Colonic mucosa (tissue), 4 donors: ENCODE measurements around the gene MCM5. TPM values are rescaled to one million over a fixed set of nuclear protein-coding genes. Genes with fewer than 3 reads are reported as not detected.

Source experiments
- DNase-seq: peaks from one replicate; pipeline ENCODE4 v3.0.0-alpha.2; 2020
- H3K27ac ChIP-seq: fragments of 200-600 bp; one replicate; pipeline ENCODE4 v1.8.0; 2021
- H3K27me3 ChIP-seq: fragments of 200-600 bp; one replicate; pipeline ENCODE4 v1.8.0; 2021
- H3K36me3 ChIP-seq: fragments of 200-600 bp; one replicate; pipeline ENCODE4 v1.8.0; 2021
- H3K4me1 ChIP-seq: fragments of 200-600 bp; one replicate; pipeline ENCODE4 v1.8.0; 2021; ENCODE audit warnings: mild to moderate bottlenecking
- H3K4me3 ChIP-seq: fragments of 200-600 bp; one replicate; pipeline ENCODE4 v1.8.0; 2021
- H3K9ac ChIP-seq, 2 donors: one replicate each; pipeline ENCODE4 v1.7.0; 2013; ENCODE audit warnings: control low read depth in 2 of 2, low read depth in 2 of 2, low read length in 2 of 2
- H3K9me3 ChIP-seq: fragments of 200-600 bp; one replicate; pipeline ENCODE4 v1.8.0; 2021
- intact Hi-C: fragments of 100-400 bp; cut with DNase I; formaldehyde crosslinking; loops from one replicate; pipeline ENCODE4 v1.14.1; 2022
- total RNA-seq, 2 donors: library from RNA; stranded (reverse); fragmentation: NEBNext Ultra II Directional in 1 of 2; extraction: Animal tissue kit (Norgen Biotek cat#: 25700) in 1 of 2; gene quantifications; one replicate each; pipeline ENCODE4 v1.2.1, GENCODE V29; 2021
- TF ChIP-seq, protein P1 (sequence below): fragments of 200-600 bp; IDR thresholded peaks from one replicate; pipeline ENCODE4 v1.8.0; 2022; ENCODE audit warnings: antibody characterized with exemption, mild to moderate bottlenecking
- donor health status: healthy.
- donor health status: DM: no; HTN: no; CAD: no.
- donor health status: DM: no; HTN: no; CAD: no.

The MCM5 gene
- total RNA-seq, 2 donors from 2014 or later = 33.0 to 120 TPM

DNA sequence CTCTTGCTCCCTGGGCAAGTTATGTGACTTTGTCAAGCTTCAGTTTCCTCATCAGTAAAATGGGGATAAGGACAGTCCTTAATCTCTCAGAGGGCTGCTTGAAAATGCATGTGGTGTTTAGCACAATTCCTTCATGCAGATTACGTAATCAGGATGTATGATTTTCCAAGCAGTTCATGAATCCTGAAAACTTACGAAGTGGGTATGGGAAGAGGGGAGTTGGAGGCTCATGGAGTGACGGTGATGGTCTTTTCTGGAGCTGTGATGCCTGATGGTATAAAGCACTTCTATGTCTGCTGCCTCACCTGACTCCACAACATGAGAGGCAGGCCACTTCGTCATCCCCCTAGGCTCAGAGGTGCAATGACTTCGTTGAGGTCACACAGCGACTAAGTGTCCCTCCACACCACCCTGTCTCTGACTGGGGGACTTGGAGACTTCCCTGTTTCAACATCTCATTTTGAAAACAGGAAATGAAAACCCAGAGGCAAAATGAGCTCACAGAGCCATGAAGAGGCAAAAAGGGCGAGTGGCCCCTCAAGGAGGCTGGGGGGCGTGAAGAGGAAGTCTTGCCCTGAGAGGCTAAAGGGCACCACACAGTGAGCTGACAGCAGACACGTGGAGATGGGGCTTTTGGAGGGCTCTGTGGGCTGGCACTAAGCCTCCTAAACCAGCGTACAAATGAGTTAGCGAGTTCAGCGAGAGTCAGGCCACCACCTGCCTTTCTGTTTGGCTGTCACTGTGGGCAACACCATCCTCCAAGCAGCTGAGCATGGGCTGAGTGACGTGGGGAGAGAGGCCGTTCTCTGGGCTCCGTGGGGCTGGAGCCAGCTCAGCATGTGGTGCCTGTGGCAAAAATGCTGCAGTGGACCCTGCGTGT lies 10.1 kb downstream of the MCM5 start:
- intact Hi-C loops = no loop called here
- Histone ChIP-seq H3K36me3 (no peaks in the 10 kb centered on the region), H3K27ac (peak overlapping the region; percentile 28), H3K4me3 (no peak overlapping the region), H3K4me1 (no peaks in the 10 kb centered on the region), H3K9me3 (no peaks in the 10 kb centered on the region), H3K27me3 (no peaks in the 10 kb centered on the region), H3K9ac (no peak overlapping the region)
- TF ChIP-seq, protein P1, sequence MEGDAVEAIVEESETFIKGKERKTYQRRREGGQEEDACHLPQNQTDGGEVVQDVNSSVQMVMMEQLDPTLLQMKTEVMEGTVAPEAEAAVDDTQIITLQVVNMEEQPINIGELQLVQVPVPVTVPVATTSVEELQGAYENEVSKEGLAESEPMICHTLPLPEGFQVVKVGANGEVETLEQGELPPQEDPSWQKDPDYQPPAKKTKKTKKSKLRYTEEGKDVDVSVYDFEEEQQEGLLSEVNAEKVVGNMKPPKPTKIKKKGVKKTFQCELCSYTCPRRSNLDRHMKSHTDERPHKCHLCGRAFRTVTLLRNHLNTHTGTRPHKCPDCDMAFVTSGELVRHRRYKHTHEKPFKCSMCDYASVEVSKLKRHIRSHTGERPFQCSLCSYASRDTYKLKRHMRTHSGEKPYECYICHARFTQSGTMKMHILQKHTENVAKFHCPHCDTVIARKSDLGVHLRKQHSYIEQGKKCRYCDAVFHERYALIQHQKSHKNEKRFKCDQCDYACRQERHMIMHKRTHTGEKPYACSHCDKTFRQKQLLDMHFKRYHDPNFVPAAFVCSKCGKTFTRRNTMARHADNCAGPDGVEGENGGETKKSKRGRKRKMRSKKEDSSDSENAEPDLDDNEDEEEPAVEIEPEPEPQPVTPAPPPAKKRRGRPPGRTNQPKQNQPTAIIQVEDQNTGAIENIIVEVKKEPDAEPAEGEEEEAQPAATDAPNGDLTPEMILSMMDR = no peak
- DNase-seq = no peak

DNA sequence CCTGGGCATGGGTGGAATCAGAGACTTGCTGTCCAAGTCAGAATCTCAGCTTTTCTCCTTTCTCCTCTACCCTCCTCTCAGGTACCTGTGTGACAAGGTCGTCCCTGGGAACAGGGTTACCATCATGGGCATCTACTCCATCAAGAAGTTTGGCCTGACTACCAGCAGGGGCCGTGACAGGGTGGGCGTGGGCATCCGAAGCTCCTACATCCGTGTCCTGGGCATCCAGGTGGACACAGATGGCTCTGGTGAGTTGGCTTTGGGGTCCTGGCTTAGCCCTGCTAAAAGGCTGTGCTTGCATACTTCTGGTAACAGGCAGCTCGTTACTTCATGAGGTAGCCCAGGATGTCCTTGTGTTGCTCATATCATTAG lies 10.7 kb downstream of the MCM5 start:
- intact Hi-C loops = no loop called here
- H3K27ac ChIP-seq = peak overlapping the region; percentile 28
- TF ChIP-seq, protein P1 = no peak
- H3K36me3 ChIP-seq = no peaks in the 10 kb centered on the region
- no peaks in the 10 kb centered on the region for H3K4me1 ChIP-seq
- no peak overlapping the region for H3K9ac ChIP-seq
- H3K27me3 ChIP-seq = no peaks in the 10 kb centered on the region
- H3K9me3 ChIP-seq = no peaks in the 10 kb centered on the region
- DNase-seq = no peak
- H3K4me3 ChIP-seq = no peak overlapping the region

DNA sequence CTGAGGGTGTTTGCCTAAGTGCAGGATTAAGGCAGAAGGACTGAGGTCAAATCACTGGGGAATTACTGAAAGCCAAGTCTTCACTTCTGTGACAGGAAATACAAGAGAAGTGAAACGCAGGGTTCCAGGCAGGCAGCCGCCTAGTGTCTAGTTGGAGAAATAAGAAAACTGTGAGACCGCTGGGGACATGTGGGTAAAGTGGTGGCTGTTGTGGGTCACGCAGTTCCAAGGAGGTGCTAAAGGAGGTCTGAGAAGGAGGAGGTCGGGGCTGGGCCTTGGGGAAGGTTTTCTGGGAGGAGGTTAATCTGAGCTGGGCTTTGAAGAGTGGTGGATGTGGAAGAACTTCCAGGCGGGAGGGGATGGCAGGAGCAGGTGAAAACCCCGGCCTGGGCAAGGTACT lies 11.2 kb downstream of the MCM5 start:
- no peaks in the 10 kb centered on the region for H3K4me1 ChIP-seq
- H3K36me3 ChIP-seq = no peaks in the 10 kb centered on the region
- intact Hi-C loops = no loop called here
- peak overlapping the region; percentile 28 for H3K27ac ChIP-seq
- H3K9me3 ChIP-seq = no peaks in the 10 kb centered on the region
- TF ChIP-seq, protein P1 = no peak
- no peak overlapping the region for H3K4me3 ChIP-seq
- H3K27me3 ChIP-seq = no peaks in the 10 kb centered on the region
- H3K9ac ChIP-seq = no peak overlapping the region
- DNase-seq = no peak

DNA sequence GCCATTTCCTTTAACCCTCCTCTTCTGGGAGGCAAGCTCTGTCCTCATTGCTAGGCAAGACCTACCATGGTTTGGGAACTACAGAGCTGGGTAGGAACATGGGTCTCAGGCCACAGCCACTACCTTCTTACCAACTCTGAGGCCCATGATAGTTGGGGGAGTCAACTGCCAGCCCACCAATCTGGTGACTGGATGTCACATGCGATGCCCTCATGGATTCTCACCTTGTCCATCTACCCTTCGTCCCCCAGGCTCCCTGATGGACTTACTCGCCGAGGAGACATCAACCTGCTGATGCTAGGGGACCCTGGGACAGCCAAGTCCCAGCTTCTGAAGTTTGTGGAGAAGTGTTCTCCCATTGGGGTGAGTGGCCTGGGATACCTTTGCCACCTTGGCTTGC lies 13.7 kb downstream of the MCM5 start:
- no peaks in the 10 kb centered on the region for H3K4me1 ChIP-seq
- no peaks in the 10 kb centered on the region for H3K27me3 ChIP-seq
- DNase-seq = no peak
- TF ChIP-seq, protein P1 = no peak
- no peaks in the 10 kb centered on the region for H3K9me3 ChIP-seq
- H3K4me3 ChIP-seq = no peak overlapping the region
- H3K36me3 ChIP-seq = no peaks in the 10 kb centered on the region
- intact Hi-C loops = no loop called here
- no peak overlapping the region for H3K9ac ChIP-seq
- H3K27ac ChIP-seq = no peak overlapping the region

DNA sequence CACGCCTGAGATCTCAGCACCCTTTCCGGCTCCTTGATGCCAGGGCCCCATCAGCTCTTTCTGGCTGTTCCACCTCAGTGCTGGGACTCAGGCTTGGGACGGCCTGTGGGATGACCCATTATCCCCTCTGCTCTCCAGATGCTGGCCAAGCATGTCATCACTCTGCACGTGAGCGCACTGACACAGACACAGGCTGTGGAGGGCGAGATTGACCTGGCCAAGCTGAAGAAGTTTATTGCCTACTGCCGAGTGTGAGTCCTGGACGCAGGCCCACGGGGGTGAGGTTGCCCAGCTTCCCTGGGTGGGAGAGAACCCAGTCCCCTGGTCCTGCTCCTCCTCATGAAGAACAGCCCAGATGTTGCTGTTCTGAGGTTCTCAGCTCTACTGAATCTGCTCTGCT lies 17.7 kb downstream of the MCM5 start:
- H3K36me3 ChIP-seq = no peaks in the 10 kb centered on the region
- no peaks in the 10 kb centered on the region for H3K4me1 ChIP-seq
- no peak for DNase-seq
- intact Hi-C loops = no loop called here
- H3K27me3 ChIP-seq = no peaks in the 10 kb centered on the region
- TF ChIP-seq, protein P1 = no peak
- no peak overlapping the region for H3K9ac ChIP-seq
- no peak overlapping the region for H3K27ac ChIP-seq
- H3K4me3 ChIP-seq = no peak overlapping the region
- no peaks in the 10 kb centered on the region for H3K9me3 ChIP-seq
